Smooth muscle cell of the brain vasculature (primary cell): ENCODE results near the gene HCST.
"Not testable (repeated sequence)": the region's sequence is repeated elsewhere in the genome, so short reads cannot be mapped to it uniquely, and the experiment has no call there.

Source experiments
- DNase-seq: peaks from one replicate; pipeline ENCODE4 v3.0.0-alpha.2; 2012; ENCODE audit warnings: low read depth, low spot score

The HCST gene

GRCh38 chr19:35904311-35905068, 2.2 kb downstream of the HCST start:
- no peak for DNase-seq

DNA sequence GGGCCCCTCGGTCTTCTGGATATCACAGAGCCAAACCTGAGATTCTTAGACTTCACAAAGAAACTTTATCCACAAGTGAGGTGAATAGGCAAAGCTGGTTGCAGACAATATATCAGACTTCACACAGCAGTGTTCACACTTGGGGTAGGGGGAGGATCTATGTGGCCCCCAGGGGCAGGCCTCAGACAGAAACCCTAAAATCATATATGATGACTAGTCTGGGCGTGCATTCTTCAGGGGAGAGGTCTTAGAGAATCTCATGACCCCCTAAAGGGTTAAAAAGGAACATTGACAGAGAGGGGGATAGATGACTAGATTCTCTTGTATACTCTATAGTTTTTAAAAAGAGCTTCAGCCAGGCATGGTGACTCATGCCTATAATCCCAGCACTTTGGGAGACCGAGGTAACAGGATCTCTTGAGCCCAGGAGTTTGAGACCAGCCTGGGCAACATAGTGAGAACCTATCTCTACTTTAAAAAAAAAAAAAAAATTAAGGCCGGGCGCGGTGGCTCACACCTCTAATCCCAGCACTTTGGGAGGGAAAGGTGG, 2.9 kb downstream of the HCST start:
- no peak for DNase-seq

DNA sequence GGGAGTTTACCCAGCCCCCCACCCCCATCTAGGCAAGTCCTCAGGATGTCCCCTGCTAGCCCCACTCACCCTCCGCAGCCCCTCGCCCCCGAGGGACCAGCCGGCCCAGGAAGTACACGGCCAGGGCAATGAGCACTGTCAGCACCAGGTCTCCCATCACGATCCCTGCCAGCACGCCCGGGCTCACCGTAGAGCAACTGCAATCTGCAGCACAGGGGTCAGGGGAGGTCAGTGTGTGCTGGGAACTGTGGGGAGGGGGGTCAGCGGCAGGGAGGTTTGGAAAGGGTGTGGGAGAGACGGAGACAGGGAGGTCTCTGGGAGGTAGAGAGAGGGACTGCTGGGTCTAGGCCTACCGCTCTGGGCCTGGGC, 5.0 kb downstream of the HCST start:
- no peak for DNase-seq

DNA sequence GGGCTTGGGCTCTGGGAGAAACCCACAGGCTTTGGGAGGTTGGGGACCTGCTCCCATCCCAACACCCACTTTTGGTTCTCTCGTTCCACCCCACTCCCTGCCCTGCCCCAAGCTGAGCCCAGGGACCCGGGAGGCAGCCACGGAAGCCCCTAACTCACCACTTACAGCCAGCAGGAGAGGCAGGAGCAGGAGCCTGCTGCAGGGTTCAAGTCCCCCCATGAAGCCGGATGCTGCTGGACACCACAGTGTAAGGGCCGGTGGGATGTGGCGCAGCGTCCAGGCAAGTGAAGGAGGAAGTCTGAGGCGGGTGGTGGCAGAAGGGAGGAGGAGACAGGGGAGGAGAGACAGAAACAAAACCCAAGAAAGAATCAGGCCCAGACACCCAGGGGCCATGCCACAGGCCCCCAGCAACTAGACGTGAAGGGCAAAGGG, 5.7 kb downstream of the HCST start, which contains the start of gene TYROBP:
Gene TYROBP (minus strand): TSS at position 286 of the 432 bp plus-strand sequence. CDS start 67 bp downstream, at position 219.
- DNase-seq, result no peak

DNA sequence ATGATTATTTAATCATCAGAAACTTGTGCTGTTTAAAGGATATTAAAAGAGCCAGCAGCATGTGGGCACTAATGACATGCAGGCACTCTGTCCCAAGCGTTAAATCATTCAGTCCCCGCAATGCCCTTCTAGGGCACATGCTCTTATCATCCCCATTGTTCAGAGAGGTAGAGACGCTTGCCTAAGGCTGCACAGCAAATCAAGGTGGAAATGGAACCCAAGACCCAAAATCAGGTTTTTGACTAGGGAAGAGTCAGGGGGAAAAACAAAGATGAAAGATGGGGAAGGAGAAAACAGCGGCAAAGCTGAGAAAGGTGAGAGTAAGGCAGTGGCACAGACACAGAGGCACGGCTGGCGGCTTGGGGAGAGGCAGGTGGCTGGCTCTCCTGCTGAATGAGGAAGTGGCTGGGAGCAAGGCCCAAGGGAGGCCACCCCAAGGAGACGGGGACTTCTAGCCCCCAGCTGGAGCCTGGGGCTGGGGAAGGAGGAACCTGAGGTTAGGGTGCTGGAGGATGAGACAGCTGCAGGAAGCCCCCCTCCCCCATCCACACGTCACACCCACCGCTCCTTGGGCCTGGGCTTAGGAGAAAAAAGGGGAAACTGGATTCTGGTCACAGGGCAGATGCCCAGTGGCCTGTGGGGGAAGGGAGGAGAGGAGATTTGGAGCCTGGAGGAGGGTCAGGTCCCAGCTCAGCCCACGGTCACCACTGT, 6.8 kb downstream of the HCST start:
- DNase-seq, result no peak

DNA sequence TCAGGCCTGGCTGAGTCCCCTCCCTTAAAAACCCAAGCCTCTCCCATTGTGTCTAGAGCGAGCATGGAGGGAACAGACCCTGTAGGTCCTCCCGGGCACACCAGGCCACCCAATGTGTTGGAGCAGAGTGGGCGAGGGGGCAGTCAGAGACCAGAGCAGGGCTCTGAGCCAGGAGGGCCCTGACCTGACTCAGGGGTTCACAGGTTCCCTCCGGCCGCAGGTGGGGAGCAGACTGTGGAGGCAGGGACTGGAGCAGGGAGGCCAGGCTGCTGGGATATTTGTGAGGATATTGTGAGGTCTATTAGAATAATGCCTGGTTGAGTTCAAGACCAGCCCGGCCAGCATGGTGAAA, 7.3 kb downstream of the HCST start:
- DNase-seq, result no peak

- DNase-seq, result not testable (repeated sequence)
Measured at GRCh38 chr19:35910355-35910754, 8.0 kb downstream of the HCST start.

DNA sequence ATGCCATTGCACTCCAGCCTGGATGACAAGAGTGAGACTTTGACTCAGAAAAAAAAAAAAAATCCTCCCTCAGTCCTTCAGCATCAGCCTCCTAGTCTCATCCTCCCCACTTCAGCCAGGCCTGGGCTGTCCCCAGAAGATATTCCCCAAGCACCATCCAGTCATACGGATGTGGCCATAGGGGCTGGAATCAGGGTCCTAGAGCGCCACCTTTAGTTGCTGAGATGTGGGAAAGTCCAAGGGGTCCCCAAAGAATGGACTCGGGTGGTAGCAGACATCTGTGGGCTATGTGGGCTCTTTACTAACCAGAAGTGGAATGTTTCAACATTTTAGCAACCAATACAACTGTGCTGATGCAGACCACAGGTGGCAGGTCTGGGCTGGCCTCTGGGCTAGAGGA, 8.8 kb downstream of the HCST start:
- no peak for DNase-seq

GRCh38 chr19:35911790-35912189, 9.5 kb downstream of the HCST start:
- DNase-seq, result no peak

DNA sequence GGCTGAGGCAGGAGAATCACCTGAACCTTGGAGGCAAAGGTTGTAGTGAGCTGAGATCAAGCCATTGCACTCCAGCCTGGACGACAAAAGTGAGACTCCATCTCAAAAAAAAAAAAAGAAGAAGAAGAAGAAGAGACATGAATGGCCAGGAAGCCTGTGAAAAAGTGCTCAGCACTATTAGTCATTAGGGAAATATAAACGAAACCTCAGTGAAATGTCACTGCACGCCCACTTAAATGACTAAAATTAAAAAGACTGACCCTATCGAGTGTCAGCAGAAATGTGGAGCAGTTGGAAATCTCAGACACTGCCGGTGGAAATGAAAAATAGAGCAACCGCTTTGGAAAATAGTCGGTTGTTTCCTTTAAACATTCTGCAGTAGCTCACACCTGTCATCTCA, 11.3 kb downstream of the HCST start:
- no peak for DNase-seq

DNA sequence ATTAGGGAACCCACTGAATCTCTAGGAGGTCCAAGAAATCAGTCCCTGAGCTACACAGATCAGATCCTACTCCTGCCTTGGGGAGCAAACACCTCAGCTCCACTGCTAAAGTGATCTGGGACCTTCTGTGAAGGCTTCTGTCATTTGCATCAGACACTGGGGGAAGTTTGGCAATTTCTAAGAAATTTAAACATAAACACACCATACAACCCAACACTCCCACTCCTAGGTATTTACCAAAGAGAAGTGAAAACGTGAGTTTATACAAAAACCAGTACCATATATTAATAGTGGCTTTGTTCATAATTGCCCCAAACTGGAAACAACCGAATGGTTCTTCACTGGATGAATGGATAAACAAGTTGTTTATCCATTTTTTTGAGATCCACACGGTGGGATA, 13.1 kb downstream of the HCST start:
- no peak for DNase-seq

DNA sequence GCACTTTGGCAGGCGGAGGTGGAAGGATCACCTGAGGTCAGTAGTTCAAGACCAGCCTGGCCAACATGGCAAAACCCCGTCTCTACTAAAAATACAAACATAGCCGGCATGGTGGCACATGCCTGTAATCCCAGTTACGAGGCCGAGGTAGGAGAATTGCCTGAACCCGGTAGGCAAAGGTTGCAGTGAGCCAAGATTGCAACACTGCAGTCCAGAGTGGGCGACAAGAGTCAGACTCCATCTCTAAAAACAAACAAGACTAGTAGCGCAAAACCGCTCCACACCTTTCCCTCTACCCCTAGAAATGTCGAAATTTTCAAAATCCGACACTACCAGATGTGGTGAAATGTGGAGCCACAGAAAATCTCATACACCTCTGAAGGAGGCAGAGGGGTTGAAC, 17.0 kb downstream of the HCST start:
- no peak for DNase-seq

- DNase-seq, result no peak
Measured at GRCh38 chr19:35921012-35921411, 18.7 kb downstream of the HCST start.

DNA sequence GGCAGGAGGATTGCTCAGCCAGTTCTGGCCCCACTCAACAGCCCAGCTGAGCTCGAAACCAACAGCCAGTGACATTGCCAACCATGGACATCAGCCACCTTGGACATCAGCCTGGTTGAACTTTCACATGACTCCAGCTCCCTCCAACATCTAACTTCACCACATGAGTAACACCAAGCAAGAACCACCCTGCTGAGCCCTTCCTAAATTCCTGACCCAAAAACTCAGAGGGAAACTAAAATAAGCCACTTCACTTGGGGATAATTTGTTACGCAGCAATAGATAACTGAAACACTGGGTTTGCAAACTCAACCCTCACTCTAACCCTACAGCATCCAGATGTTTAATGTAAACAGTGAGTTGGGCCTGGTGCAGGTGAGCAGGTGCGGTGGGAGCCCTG, 23.2 kb downstream of the HCST start:
- DNase-seq, result no peak

DNA sequence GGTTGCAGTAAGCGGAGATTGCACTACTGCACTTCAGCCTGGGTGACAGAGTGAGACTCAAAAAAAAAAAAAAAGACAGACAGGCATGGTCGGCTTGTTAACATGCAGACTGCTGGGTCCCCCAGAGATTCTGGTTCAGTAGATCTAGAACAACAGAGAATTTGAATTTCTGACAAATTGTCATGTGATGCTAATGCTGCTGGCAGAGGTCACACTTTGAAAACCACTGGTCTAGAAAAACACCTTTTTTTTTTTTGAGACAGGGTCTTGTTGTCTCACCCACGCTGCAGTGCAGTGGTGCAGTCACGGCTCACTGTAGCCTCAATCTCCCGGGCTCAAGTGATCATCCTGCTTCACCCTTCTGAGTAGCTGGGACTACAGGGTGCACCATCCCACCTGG, 26.2 kb downstream of the HCST start:
- DNase-seq, result no peak

- DNase-seq, result no peak
Measured at GRCh38 chr19:35929876-35930275, 27.5 kb downstream of the HCST start.

- DNase-seq, result peak; percentile 99
Measured at GRCh38 chr19:35931161-35931873, 29.0 kb downstream of the HCST start.

DNA sequence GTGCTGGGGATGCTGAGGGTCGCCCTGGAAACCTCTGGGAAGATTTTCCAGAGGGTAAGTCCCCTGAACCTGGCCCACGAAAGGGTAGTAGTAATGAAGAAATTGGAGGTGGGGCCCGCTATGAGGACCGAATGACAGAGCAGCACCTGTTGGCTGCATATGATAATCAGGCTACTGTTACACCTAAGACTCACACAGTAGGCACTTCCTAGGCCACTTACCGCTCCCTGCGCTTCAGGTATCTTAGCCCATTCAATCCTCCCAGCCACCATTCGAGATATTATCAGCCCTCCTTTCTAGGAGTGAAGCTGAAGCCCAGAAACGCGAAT, 29.5 kb downstream of the HCST start:
- DNase-seq, result no peak

- DNase-seq, result no peak
Measured at GRCh38 chr19:35932291-35932936, 30.1 kb downstream of the HCST start.

GRCh38 chr19:35935911-35936737, 33.8 kb downstream of the HCST start, which contains the start of gene LRFN3:
LRFN3 (plus strand) TSS chr19:35936374; CDS start chr19:35939426, 3,052 bp downstream.
- peak; percentile 24 for DNase-seq

DNA sequence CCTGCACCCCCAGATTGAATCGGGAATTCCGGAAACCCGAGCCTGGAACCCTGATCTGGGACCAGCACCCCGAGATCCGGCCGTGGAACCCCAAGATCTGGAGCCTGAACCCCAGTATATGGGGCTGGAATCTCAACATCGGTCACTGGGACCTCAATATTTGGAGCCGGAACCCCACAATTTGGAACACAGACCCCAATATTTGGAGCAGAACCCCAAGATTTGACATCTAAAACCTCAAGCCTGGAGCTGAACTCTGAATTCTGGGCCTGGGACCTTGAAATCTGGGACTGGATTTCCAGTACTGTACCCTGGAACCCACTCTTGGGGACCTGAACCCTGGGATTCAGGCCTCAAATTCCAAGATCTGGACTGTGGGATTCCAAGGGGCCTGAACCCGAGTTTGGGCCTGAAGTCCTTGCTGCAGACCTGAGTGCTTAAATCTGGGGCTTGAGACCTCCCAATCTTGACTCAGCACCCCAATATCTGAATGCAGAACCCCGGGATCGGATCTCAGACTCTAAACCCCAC, 34.5 kb downstream of the HCST start:
- DNase-seq, result no peak
